IPS-15b (cell line): Measurements from ENCODE around the gene C6orf47.

Source experiments
- H3K27me3 ChIP-seq: one replicate; pipeline ENCODE4 v1.6.1; 2013; ENCODE audit warnings: low read length; ENCODE audit not compliant: control insufficient read depth, insufficient read depth
- H3K36me3 ChIP-seq: one replicate; pipeline ENCODE4 v1.6.1; 2013; ENCODE audit warnings: low read length; ENCODE audit not compliant: control insufficient read depth, insufficient read depth
- H3K4me1 ChIP-seq: one replicate; pipeline ENCODE4 v1.6.1; 2013; ENCODE audit warnings: mild to moderate bottlenecking, low read length; ENCODE audit not compliant: control insufficient read depth, insufficient read depth
- H3K4me3 ChIP-seq: one replicate; pipeline ENCODE4 v1.5.1; 2013; ENCODE audit warnings: low read depth, low read length
- H3K9ac ChIP-seq: one replicate; pipeline ENCODE4 v1.6.1; 2013; ENCODE audit warnings: low read depth, mild to moderate bottlenecking, low read length
- H3K9me3 ChIP-seq: one replicate; pipeline ENCODE4 v1.6.1; 2013; ENCODE audit warnings: mild to moderate bottlenecking, low read length; ENCODE audit not compliant: control insufficient read depth, insufficient read depth

C6orf47 gene

GRCh38 chr6:31697555-31697954, 37.0 kb upstream of the C6orf47 start:
- no peak overlapping the region for H3K4me3 ChIP-seq
- no peak overlapping the region for H3K9ac ChIP-seq
- no peaks in the 10 kb centered on the region for H3K9me3 ChIP-seq
- peaks cover 16% of the 10 kb centered on the region for H3K36me3 ChIP-seq
- H3K4me1 ChIP-seq: peaks cover 2% of the 10 kb centered on the region
- H3K27me3 ChIP-seq: no peaks in the 10 kb centered on the region

- Histone ChIP-seq H3K9me3 (no peaks in the 10 kb centered on the region), H3K9ac (no peak overlapping the region), H3K4me1 (peaks cover 2% of the 10 kb centered on the region), H3K27me3 (no peaks in the 10 kb centered on the region), H3K36me3 (peaks cover 27% of the 10 kb centered on the region), H3K4me3 (no peak overlapping the region)
Observed at GRCh38 chr6:31693535-31693934, 33.0 kb upstream of the C6orf47 start.

- Histone ChIP-seq H3K4me3 (no peak overlapping the region), H3K36me3 (peaks cover 28% of the 10 kb centered on the region), H3K9me3 (no peaks in the 10 kb centered on the region), H3K27me3 (no peaks in the 10 kb centered on the region), H3K4me1 (peaks cover 2% of the 10 kb centered on the region), H3K9ac (no peak overlapping the region)
Observed at GRCh38 chr6:31692886-31693285, 32.3 kb upstream of the C6orf47 start.

- Histone ChIP-seq H3K36me3 (peaks cover 34% of the 10 kb centered on the region), H3K4me3 (no peak overlapping the region), H3K9me3 (no peaks in the 10 kb centered on the region), H3K9ac (no peak overlapping the region), H3K27me3 (no peaks in the 10 kb centered on the region), H3K4me1 (peaks cover 2% of the 10 kb centered on the region)
Observed at GRCh38 chr6:31692353-31692752, 31.8 kb upstream of the C6orf47 start.

GRCh38 chr6:31691564-31692108, 31.1 kb upstream of the C6orf47 start:
- no peak overlapping the region for H3K4me3 ChIP-seq
- H3K27me3 ChIP-seq: no peaks in the 10 kb centered on the region
- no peak overlapping the region for H3K9ac ChIP-seq
- peaks cover 33% of the 10 kb centered on the region for H3K36me3 ChIP-seq
- no peaks in the 10 kb centered on the region for H3K9me3 ChIP-seq
- H3K4me1 ChIP-seq: peaks cover 2% of the 10 kb centered on the region

- peaks cover 2% of the 10 kb centered on the region for H3K4me1 ChIP-seq
- H3K36me3 ChIP-seq: peaks cover 32% of the 10 kb centered on the region
- H3K9ac ChIP-seq: no peak overlapping the region
- no peak overlapping the region for H3K4me3 ChIP-seq
- H3K27me3 ChIP-seq: no peaks in the 10 kb centered on the region
- H3K9me3 ChIP-seq: no peaks in the 10 kb centered on the region
Observed at GRCh38 chr6:31691078-31691463, 30.5 kb upstream of the C6orf47 start.

GRCh38 chr6:31690231-31691077, 29.9 kb upstream of the C6orf47 start:
- Histone ChIP-seq H3K9ac (no peak overlapping the region), H3K9me3 (no peaks in the 10 kb centered on the region), H3K4me1 (peaks cover 2% of the 10 kb centered on the region), H3K4me3 (no peak overlapping the region), H3K27me3 (no peaks in the 10 kb centered on the region), H3K36me3 (peaks cover 32% of the 10 kb centered on the region)

- Histone ChIP-seq H3K9ac (no peak overlapping the region), H3K4me1 (peaks cover 2% of the 10 kb centered on the region), H3K27me3 (no peaks in the 10 kb centered on the region), H3K4me3 (no peak overlapping the region), H3K36me3 (peaks cover 28% of the 10 kb centered on the region), H3K9me3 (no peaks in the 10 kb centered on the region)
Observed at GRCh38 chr6:31689249-31690110, 28.9 kb upstream of the C6orf47 start.

GRCh38 chr6:31687860-31688693, 27.5 kb upstream of the C6orf47 start:
- peaks cover 2% of the 10 kb centered on the region for H3K4me1 ChIP-seq
- H3K27me3 ChIP-seq: no peaks in the 10 kb centered on the region
- H3K4me3 ChIP-seq: no peak overlapping the region
- peaks cover 28% of the 10 kb centered on the region for H3K36me3 ChIP-seq
- H3K9me3 ChIP-seq: no peaks in the 10 kb centered on the region
- no peak overlapping the region for H3K9ac ChIP-seq

- Histone ChIP-seq H3K9ac (no peak overlapping the region), H3K4me1 (peaks cover 2% of the 10 kb centered on the region), H3K4me3 (no peak overlapping the region), H3K9me3 (no peaks in the 10 kb centered on the region), H3K36me3 (peaks cover 28% of the 10 kb centered on the region), H3K27me3 (peaks cover under 1% of the 10 kb centered on the region)
Observed at GRCh38 chr6:31687321-31687720, 26.7 kb upstream of the C6orf47 start.

- H3K9ac ChIP-seq: no peak overlapping the region
- peaks cover 7% of the 10 kb centered on the region for H3K27me3 ChIP-seq
- H3K36me3 ChIP-seq: peaks cover 25% of the 10 kb centered on the region
- no peaks in the 10 kb centered on the region for H3K9me3 ChIP-seq
- H3K4me1 ChIP-seq: peaks cover 2% of the 10 kb centered on the region
- no peak overlapping the region for H3K4me3 ChIP-seq
Observed at GRCh38 chr6:31686483-31686882, 25.9 kb upstream of the C6orf47 start.
